SH-SY5Y (cell line): ENCODE results near the gene CD79A.

Experiments used
- GATA2 ChIP-seq: IDR thresholded peaks from 2 replicates; pipeline ENCODE4 v1.6.1; 2011; ENCODE audit warnings: mild to moderate bottlenecking, low read depth, low read length
- GATA3 ChIP-seq: IDR thresholded peaks from 2 replicates; pipeline ENCODE4 v1.6.1; 2011; ENCODE audit warnings: low read depth, mild to moderate bottlenecking, low read length, moderate library complexity

- TF ChIP-seq GATA3 (no peak), GATA2 (no peak)
These were observed 1.1 kb downstream of the CD79A start for GRCh38 chr19:41877916-41878905.
